HEK293 (cell line): ENCODE data around the gene TRMU.
A peak's percentile ranks its signal among the peaks of the same experiment; 100 is the strongest.

ENCODE experiments used
- CTCF ChIA-PET: fragments of 350-600 bp; formaldehyde crosslinking; extraction: SDS; loops from one replicate; lab custom pipeline; 2021; ENCODE audit warnings: antibody characterized with exemption; lab: Yijun Ruan, JAX
- POLR2A ChIA-PET: fragments of 300-600 bp; formaldehyde crosslinking; extraction: SDS; loops from one replicate; lab custom pipeline; 2020; ENCODE audit warnings: antibody characterized with exemption, inconsistent platforms; lab: Yijun Ruan, JAX
- H3K27ac ChIP-seq: fragments of 200-500 bp; sonication (Bioruptor generic); 2 replicates; pipeline ENCODE4 v1.5.1; 2014; ENCODE audit warnings: low read depth, low read length, control low read depth, inconsistent platforms; ENCODE audit errors: extremely low read depth
- H3K36me3 ChIP-seq, 2 experiments: fragments of 200-500 bp in 1 of 2; sonication (Bioruptor generic) in 1 of 2; 1 replicate in 1 of 2; 2 replicates in 1 of 2; pipeline ENCODE4 v1.5.1; 2014 to 2017; ENCODE audit warnings: inconsistent platforms in 2 of 2, low read length in 2 of 2; ENCODE audit not compliant: control insufficient read depth in 2 of 2, insufficient read depth in 1 of 2
- H3K4me1 ChIP-seq: fragments of 200-500 bp; sonication (Bioruptor generic); 2 replicates; pipeline ENCODE4 v1.5.1; 2014; ENCODE audit warnings: mild to moderate bottlenecking, low read length, inconsistent platforms; ENCODE audit not compliant: control insufficient read depth, insufficient read depth
- H3K4me3 ChIP-seq: 2 replicates; pipeline ENCODE4 v1.5.1; 2011; ENCODE audit warnings: low read depth, mild to moderate bottlenecking, control low read depth, low read length, moderate library complexity
- H3K9me3 ChIP-seq: fragments of 200-500 bp; sonication (Bioruptor generic); 2 replicates; pipeline ENCODE4 v1.5.1; 2014; ENCODE audit warnings: low read depth, low read length, inconsistent platforms; ENCODE audit not compliant: control insufficient read depth, insufficient read depth
- RBAK ChIP-seq: fragments of 450-650 bp; formaldehyde crosslinking; IDR thresholded peaks from 2 replicates; pipeline ENCODE4 v1.5.1; 2016; ENCODE audit warnings: missing biosample characterization, missing genetic modification characterization
- ZNF157 ChIP-seq: fragments of 450-650 bp; formaldehyde crosslinking; IDR thresholded peaks from 2 replicates; pipeline ENCODE4 v1.5.1; 2016; ENCODE audit warnings: missing biosample characterization, missing genetic modification characterization
- ZNF16 ChIP-seq: fragments of 450-650 bp; formaldehyde crosslinking; IDR thresholded peaks from 2 replicates; pipeline ENCODE4 v1.5.1; 2016; ENCODE audit warnings: low read depth, missing biosample characterization, missing genetic modification characterization
- ZNF19 ChIP-seq: fragments of 450-650 bp; formaldehyde crosslinking; IDR thresholded peaks from 2 replicates; pipeline ENCODE4; 2016; ENCODE audit warnings: missing biosample characterization, missing genetic modification characterization, low read depth
- ZNF211 ChIP-seq: fragments of 450-650 bp; formaldehyde crosslinking; IDR thresholded peaks from 2 replicates; pipeline ENCODE4 v1.5.1; 2016; ENCODE audit warnings: low read depth, missing biosample characterization, missing genetic modification characterization
- ZNF23 ChIP-seq: fragments of 450-650 bp; formaldehyde crosslinking; IDR thresholded peaks from 2 replicates; pipeline ENCODE4 v1.5.1; 2016; ENCODE audit warnings: missing biosample characterization, missing genetic modification characterization, borderline replicate concordance
- ZNF24 ChIP-seq: fragments of 450-650 bp; formaldehyde crosslinking; IDR thresholded peaks from 2 replicates; pipeline ENCODE4 v1.5.1; 2016; ENCODE audit warnings: missing biosample characterization, missing genetic modification characterization
- ZNF324 ChIP-seq: fragments of 450-650 bp; formaldehyde crosslinking; IDR thresholded peaks from 2 replicates; pipeline ENCODE4 v1.5.1; 2016; ENCODE audit warnings: missing biosample characterization, missing genetic modification characterization
- ZNF426 ChIP-seq: fragments of 450-650 bp; formaldehyde crosslinking; IDR thresholded peaks from 2 replicates; pipeline ENCODE4 v1.5.1; 2017; ENCODE audit warnings: missing biosample characterization, missing genetic modification characterization, mild to moderate bottlenecking, inconsistent platforms, moderate library complexity
- ZNF529 ChIP-seq: fragments of 450-650 bp; formaldehyde crosslinking; IDR thresholded peaks from 2 replicates; pipeline ENCODE4 v1.5.1; 2017; ENCODE audit warnings: missing genetic modification characterization, missing biosample characterization; ENCODE audit not compliant: insufficient replicate concordance
- ZNF621 ChIP-seq: fragments of 450-650 bp; formaldehyde crosslinking; IDR thresholded peaks from 2 replicates; pipeline ENCODE4 v1.5.1; 2017; ENCODE audit warnings: missing biosample characterization, missing genetic modification characterization
- ZNF629 ChIP-seq: fragments of 450-650 bp; formaldehyde crosslinking; IDR thresholded peaks from 2 replicates; pipeline ENCODE4 v1.5.1; 2017; ENCODE audit warnings: missing biosample characterization, missing genetic modification characterization
- ZNF777 ChIP-seq: fragments of 450-650 bp; formaldehyde crosslinking; IDR thresholded peaks from 2 replicates; pipeline ENCODE4 v1.5.1; 2017; ENCODE audit warnings: missing biosample characterization, missing genetic modification characterization, borderline replicate concordance
- ZSCAN23 ChIP-seq: fragments of 450-650 bp; formaldehyde crosslinking; IDR thresholded peaks from 2 replicates; pipeline ENCODE4 v1.5.1; 2016; ENCODE audit warnings: missing biosample characterization, missing genetic modification characterization
- TF ChIP-seq, protein P1 (sequence below): fragments of 450-650 bp; formaldehyde crosslinking; IDR thresholded peaks from 2 replicates; pipeline ENCODE4 v1.5.1; 2017; ENCODE audit warnings: missing biosample characterization, missing genetic modification characterization
- TF ChIP-seq, protein P2 (sequence below): fragments of 450-650 bp; formaldehyde crosslinking; IDR thresholded peaks from 2 replicates; pipeline ENCODE4 v1.5.1; 2016; ENCODE audit warnings: missing biosample characterization, missing genetic modification characterization
- TF ChIP-seq, protein P3 (sequence below): IDR thresholded peaks from 2 replicates; pipeline ENCODE4 v1.6.1; 2011; ENCODE audit warnings: mild to moderate bottlenecking, low read depth, low read length, borderline replicate concordance
- TF ChIP-seq, protein P4 (sequence below): sonication (generic); formaldehyde crosslinking; IDR thresholded peaks from 2 replicates; pipeline ENCODE4 v1.8.1; 2022; ENCODE audit warnings: mild to moderate bottlenecking, moderate library complexity, missing genetic modification reagents
- TF ChIP-seq, protein P5 (sequence below): fragments of 450-650 bp; formaldehyde crosslinking; IDR thresholded peaks from 2 replicates; pipeline ENCODE4 v1.5.1; 2016; ENCODE audit warnings: missing biosample characterization, missing genetic modification characterization

TRMU gene

DNA sequence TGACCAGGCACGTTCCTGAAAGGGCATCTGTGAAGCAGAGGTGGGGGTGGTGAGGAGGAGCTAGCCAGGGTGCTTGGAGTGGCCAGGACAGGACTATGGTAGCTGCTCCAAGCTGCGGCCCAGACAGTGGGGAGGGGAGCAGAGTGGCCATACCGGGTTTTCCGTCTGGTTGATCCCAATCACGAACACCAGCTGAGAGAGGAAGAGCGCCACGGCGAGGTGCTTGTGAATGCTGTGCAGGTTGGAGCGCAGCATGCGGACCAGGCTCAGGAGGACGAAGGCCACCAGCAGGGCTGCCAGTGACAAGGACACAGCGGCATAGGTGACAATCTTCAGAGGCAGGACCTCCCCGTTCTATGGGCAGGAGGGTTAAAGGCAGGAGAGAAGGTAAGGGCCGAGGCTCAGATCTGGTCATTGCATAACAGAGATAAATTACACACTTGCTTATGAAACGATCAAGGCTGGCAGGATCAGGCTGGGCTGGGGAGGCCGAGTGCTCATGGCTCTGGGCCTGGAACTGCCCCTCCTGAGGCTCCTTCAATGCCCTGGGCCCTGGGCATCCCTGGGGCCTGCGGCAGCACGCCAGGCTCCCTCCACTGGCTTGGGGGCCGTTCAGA, 41.5 kb downstream of the TRMU start:
- no peak overlapping the region for H3K27ac ChIP-seq
- CTCF ChIA-PET, result interaction anchor here (2.0 kb wide), 1 partner anchor 9 kb away, joined by 8 read pairs; no protein-coding TSS in a partner anchor
- TF ChIP-seq ZNF426 (tag by site-specific recombination) (no peak), ZNF211 (no peak), ZNF16 (no peak), ZSCAN23 (tag by site-specific recombination) (no peak), ZNF23 (tag by site-specific recombination) (no peak), RBAK (tag by site-specific recombination) (no peak), ZNF629 (tag by site-specific recombination) (no peak), ZNF19 (tag by site-specific recombination) (no peak), ZNF157 (tag by site-specific recombination) (no peak), ZNF621 (tag by site-specific recombination) (no peak), ZNF24 (tag by site-specific recombination) (no peak), ZNF324 (no peak), ZNF529 (no peak)
- TF ChIP-seq, protein P1, sequence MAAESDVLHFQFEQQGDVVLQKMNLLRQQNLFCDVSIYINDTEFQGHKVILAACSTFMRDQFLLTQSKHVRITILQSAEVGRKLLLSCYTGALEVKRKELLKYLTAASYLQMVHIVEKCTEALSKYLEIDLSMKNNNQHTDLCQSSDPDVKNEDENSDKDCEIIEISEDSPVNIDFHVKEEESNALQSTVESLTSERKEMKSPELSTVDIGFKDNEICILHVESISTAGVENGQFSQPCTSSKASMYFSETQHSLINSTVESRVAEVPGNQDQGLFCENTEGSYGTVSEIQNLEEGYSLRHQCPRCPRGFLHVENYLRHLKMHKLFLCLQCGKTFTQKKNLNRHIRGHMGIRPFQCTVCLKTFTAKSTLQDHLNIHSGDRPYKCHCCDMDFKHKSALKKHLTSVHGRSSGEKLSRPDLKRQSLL (tag by site-specific recombination), result no peak
- TF ChIP-seq, protein P2, sequence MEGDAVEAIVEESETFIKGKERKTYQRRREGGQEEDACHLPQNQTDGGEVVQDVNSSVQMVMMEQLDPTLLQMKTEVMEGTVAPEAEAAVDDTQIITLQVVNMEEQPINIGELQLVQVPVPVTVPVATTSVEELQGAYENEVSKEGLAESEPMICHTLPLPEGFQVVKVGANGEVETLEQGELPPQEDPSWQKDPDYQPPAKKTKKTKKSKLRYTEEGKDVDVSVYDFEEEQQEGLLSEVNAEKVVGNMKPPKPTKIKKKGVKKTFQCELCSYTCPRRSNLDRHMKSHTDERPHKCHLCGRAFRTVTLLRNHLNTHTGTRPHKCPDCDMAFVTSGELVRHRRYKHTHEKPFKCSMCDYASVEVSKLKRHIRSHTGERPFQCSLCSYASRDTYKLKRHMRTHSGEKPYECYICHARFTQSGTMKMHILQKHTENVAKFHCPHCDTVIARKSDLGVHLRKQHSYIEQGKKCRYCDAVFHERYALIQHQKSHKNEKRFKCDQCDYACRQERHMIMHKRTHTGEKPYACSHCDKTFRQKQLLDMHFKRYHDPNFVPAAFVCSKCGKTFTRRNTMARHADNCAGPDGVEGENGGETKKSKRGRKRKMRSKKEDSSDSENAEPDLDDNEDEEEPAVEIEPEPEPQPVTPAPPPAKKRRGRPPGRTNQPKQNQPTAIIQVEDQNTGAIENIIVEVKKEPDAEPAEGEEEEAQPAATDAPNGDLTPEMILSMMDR (tag by site-specific recombination), result no peak
- TF ChIP-seq, protein P3, sequence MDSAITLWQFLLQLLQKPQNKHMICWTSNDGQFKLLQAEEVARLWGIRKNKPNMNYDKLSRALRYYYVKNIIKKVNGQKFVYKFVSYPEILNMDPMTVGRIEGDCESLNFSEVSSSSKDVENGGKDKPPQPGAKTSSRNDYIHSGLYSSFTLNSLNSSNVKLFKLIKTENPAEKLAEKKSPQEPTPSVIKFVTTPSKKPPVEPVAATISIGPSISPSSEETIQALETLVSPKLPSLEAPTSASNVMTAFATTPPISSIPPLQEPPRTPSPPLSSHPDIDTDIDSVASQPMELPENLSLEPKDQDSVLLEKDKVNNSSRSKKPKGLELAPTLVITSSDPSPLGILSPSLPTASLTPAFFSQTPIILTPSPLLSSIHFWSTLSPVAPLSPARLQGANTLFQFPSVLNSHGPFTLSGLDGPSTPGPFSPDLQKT, result no peak
- TF ChIP-seq, protein P4, sequence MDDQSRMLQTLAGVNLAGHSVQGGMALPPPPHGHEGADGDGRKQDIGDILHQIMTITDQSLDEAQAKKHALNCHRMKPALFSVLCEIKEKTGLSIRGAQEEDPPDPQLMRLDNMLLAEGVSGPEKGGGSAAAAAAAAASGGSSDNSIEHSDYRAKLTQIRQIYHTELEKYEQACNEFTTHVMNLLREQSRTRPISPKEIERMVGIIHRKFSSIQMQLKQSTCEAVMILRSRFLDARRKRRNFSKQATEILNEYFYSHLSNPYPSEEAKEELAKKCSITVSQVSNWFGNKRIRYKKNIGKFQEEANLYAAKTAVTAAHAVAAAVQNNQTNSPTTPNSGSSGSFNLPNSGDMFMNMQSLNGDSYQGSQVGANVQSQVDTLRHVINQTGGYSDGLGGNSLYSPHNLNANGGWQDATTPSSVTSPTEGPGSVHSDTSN (CRISPR knock-in tag), result no peak
- POLR2A ChIA-PET, result no interaction called here
- H3K4me3 ChIP-seq, result no peak overlapping the region
- peaks cover 9% of the 10 kb centered on the region; the same call in 1 of the 2 replicates for H3K4me1 ChIP-seq
- H3K36me3 ChIP-seq, result peaks cover 10 to 38% of the 10 kb centered on the region in 2 experiments; a peak in 2 of 3 replicates
- no peaks in the 10 kb centered on the region for H3K9me3 ChIP-seq

DNA sequence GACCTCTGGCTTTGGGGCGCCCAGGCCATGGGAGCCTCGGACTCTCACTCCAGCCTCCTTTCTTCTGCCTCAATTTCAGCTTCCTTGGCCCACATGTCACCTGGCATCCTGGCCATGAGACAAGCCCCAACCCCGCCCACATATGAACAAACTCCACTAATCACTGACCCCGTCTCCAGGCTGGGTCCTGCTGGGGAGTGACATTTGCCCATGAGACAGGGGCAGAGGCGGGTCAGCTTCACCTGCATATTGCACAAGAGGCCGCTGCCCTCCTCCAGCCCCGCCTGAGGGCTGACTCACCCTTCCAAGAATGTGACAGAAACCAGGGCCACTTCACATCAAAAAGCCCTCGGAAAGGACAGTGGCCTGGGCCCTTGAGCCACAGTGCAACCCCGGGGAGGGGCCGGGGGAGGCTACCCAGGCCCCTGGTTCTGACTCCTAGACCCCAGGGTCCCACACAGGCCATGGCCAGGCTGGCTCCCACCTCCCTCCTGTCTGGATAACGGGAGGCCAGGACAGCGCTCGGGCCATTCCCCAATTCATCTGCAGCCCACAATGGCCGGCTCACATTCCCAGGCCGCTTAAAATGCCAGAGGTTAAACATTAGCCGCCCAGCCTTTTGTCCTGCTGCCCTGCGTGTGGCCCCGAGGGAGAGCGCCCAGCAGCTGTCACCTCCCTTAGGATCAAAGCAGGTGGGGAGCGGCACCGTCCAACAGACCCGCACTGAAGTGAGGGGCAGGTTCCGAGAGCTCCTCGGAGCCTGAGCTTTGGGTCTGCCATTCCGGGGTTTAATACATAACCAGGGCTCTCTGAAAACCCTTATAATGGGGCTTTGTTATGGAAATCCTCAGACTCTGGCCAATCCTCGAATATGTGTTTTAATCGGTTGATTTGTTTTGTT, 42.3 kb downstream of the TRMU start:
- TF ChIP-seq, protein P5, sequence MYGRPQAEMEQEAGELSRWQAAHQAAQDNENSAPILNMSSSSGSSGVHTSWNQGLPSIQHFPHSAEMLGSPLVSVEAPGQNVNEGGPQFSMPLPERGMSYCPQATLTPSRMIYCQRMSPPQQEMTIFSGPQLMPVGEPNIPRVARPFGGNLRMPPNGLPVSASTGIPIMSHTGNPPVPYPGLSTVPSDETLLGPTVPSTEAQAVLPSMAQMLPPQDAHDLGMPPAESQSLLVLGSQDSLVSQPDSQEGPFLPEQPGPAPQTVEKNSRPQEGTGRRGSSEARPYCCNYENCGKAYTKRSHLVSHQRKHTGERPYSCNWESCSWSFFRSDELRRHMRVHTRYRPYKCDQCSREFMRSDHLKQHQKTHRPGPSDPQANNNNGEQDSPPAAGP (tag by site-specific recombination), result peak; percentile 48; the same call in 1 of the 2 replicates
- TF ChIP-seq ZNF777, result no peak
- Histone ChIP-seq H3K4me1 (peaks cover 9% of the 10 kb centered on the region; the same call in 1 of the 2 replicates), H3K4me3 (no peak overlapping the region), H3K36me3 (peaks cover 10 to 34% of the 10 kb centered on the region in 2 experiments; a peak in 2 of 3 replicates), H3K27ac (no peak overlapping the region), H3K9me3 (no peaks in the 10 kb centered on the region)
- POLR2A ChIA-PET, result no interaction called here
- CTCF ChIA-PET, result interaction anchor here (2.4 kb wide), 1 partner anchor 11 kb away, joined by 12 read pairs; no protein-coding TSS in a partner anchor
